GM12878 (cell line): ENCODE data around the gene C1QL2.

Experiments used
- IKZF1 ChIP-seq: fragments of 450-650 bp; conservative IDR thresholded peaks from 2 replicates; pipeline ENCODE4 v1.6.1; 2017; ENCODE audit warnings: antibody characterized with exemption, mild to moderate bottlenecking
- NRF1 ChIP-seq: conservative IDR thresholded peaks from 2 replicates; pipeline ENCODE4 v1.6.1; 2011; ENCODE audit warnings: mild to moderate bottlenecking, low read depth, low read length, improper control_type of control experiment
- POLR2A ChIP-seq: IDR thresholded peaks from 2 replicates; pipeline ENCODE4 v1.6.1; 2011; ENCODE audit warnings: low read depth, mild to moderate bottlenecking, low read length
- RAD21 ChIP-seq: IDR thresholded peaks from 2 replicates; pipeline ENCODE4 v1.6.1; 2011; ENCODE audit warnings: mild to moderate bottlenecking, low read depth, low read length, moderate library complexity; ENCODE audit not compliant: insufficient read depth
- RCOR1 ChIP-seq: conservative IDR thresholded peaks from 2 replicates; pipeline ENCODE4 v1.6.1; 2012; ENCODE audit warnings: low read depth, low read length, improper control_type of control experiment
- TAF1 ChIP-seq: IDR thresholded peaks from 2 replicates; pipeline ENCODE4 v1.6.1; 2011; ENCODE audit warnings: mild to moderate bottlenecking, low read depth, low read length, borderline replicate concordance
- ZNF217 ChIP-seq: fragments of 450-650 bp; IDR thresholded peaks from 2 replicates; pipeline ENCODE4 v1.6.1; 2017; ENCODE audit warnings: antibody characterized with exemption, mild to moderate bottlenecking
- TF ChIP-seq, protein P1 (sequence below): IDR thresholded peaks from 2 replicates; pipeline ENCODE4 v1.6.1; 2012; ENCODE audit warnings: low read length, inconsistent platforms

DNA sequence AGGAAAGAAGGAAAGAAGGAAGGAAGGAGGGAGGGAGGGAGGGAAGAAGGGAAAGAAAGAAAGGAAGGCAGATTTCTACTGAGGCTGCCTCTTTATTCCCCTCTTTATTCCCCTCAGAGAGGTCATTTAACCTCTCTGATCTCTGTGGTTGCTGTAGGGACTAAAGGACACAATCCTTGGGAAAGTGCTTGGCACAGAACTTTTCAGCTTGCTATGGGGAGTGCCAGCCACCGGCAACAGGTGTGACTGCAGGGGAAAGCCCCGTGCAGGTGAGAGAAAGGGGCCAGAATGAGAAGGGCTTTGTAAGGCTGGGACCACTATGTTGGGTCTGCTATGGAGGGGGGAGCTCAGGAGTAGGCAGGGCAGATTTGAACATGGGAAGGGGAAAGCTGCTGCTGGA lies 37.3 kb upstream of the C1QL2 start:
- TF ChIP-seq IKZF1 (no peak), NRF1 (no peak), POLR2A (no peak), RCOR1 (no peak), RAD21 (no peak), ZNF217 (no peak), TAF1 (no peak)
- TF ChIP-seq, protein P1, sequence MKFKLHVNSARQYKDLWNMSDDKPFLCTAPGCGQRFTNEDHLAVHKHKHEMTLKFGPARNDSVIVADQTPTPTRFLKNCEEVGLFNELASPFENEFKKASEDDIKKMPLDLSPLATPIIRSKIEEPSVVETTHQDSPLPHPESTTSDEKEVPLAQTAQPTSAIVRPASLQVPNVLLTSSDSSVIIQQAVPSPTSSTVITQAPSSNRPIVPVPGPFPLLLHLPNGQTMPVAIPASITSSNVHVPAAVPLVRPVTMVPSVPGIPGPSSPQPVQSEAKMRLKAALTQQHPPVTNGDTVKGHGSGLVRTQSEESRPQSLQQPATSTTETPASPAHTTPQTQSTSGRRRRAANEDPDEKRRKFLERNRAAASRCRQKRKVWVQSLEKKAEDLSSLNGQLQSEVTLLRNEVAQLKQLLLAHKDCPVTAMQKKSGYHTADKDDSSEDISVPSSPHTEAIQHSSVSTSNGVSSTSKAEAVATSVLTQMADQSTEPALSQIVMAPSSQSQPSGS, result no peak
